ENCODE results near the gene TBX15.

Gene TBX15

GRCh38 chr1:118926261-118926660 lies 61.9 kb downstream of the TBX15 start:
- H3K4me3 ChIP-seq (ENCODE audit: low read depth, low read length): no peak overlapping the region
- H2AFZ ChIP-seq: no peak overlapping the region
- H3K4me1 ChIP-seq: no peaks in the 10 kb centered on the region
- no peaks in the 10 kb centered on the region for H3K9me3 ChIP-seq (ENCODE audit: control insufficient read depth, low read length)
- H3K9ac ChIP-seq: no peak overlapping the region
- no peak overlapping the region for H3K27ac ChIP-seq
- no peaks in the 10 kb centered on the region for H3K36me3 ChIP-seq (ENCODE audit: control insufficient read depth, insufficient read depth, low read length)
- no peaks in the 10 kb centered on the region for H3K27me3 ChIP-seq (ENCODE audit: control insufficient read depth, insufficient read depth, low read length)
- TF ChIP-seq CTCF (IDR thresholded peaks at IDR 0.05): no peak
- H3K4me2 ChIP-seq (ENCODE audit: low read length): no peak overlapping the region
- no peaks in the 10 kb centered on the region for H3K79me2 ChIP-seq

GRCh38 chr1:118925651-118926050 lies 62.5 kb downstream of the TBX15 start:
- no peaks in the 10 kb centered on the region for H3K9me3 ChIP-seq (ENCODE audit: control insufficient read depth, low read length)
- no peak overlapping the region for H3K4me3 ChIP-seq (ENCODE audit: low read depth, low read length)
- H3K27ac ChIP-seq: no peak overlapping the region

GRCh38 chr1:118923319-118923718 lies 64.8 kb downstream of the TBX15 start:
- Histone ChIP-seq H3K4me1 (no peaks in the 10 kb centered on the region), H3K27ac (no peak overlapping the region), H2AFZ (no peak overlapping the region), H3K9me3 (ENCODE audit: control insufficient read depth, low read length) (no peaks in the 10 kb centered on the region), H3K36me3 (ENCODE audit: control insufficient read depth, insufficient read depth, low read length) (no peaks in the 10 kb centered on the region), H3K4me3 (ENCODE audit: low read depth, low read length) (no peak overlapping the region), H3K4me2 (ENCODE audit: low read length) (no peak overlapping the region), H3K27me3 (ENCODE audit: control insufficient read depth, insufficient read depth, low read length) (no peaks in the 10 kb centered on the region), H3K9ac (no peak overlapping the region), H3K79me2 (no peaks in the 10 kb centered on the region)
- TF ChIP-seq CTCF (IDR thresholded peaks at IDR 0.05): no peak

More at GRCh38 chr1:118925651-118926050, 62.5 kb downstream of the TBX15 start:
- Histone ChIP-seq H3K27me3 (ENCODE audit: control insufficient read depth, insufficient read depth, low read length) (no peaks in the 10 kb centered on the region), H3K36me3 (ENCODE audit: control insufficient read depth, insufficient read depth, low read length) (no peaks in the 10 kb centered on the region), H3K79me2 (no peaks in the 10 kb centered on the region), H3K4me2 (ENCODE audit: low read length) (no peak overlapping the region), H3K9ac (no peak overlapping the region), H2AFZ (no peak overlapping the region), H3K4me1 (no peaks in the 10 kb centered on the region)
- no peak for TF ChIP-seq CTCF (IDR thresholded peaks at IDR 0.05)

- Histone ChIP-seq H3K4me3 (ENCODE audit: low read depth, low read length) (no peak overlapping the region), H3K4me2 (ENCODE audit: low read length) (no peak overlapping the region), H3K9ac (no peak overlapping the region), H3K27ac (no peak overlapping the region), H3K4me1 (no peaks in the 10 kb centered on the region), H3K79me2 (no peaks in the 10 kb centered on the region), H3K27me3 (ENCODE audit: control insufficient read depth, insufficient read depth, low read length) (no peaks in the 10 kb centered on the region), H3K36me3 (ENCODE audit: control insufficient read depth, insufficient read depth, low read length) (no peaks in the 10 kb centered on the region), H2AFZ (no peak overlapping the region), H3K9me3 (ENCODE audit: control insufficient read depth, low read length) (no peaks in the 10 kb centered on the region)
- TF ChIP-seq CTCF (IDR thresholded peaks at IDR 0.05): no peak
These were observed 66.1 kb downstream of the TBX15 start for GRCh38 chr1:118921994-118922393.

- H3K27ac ChIP-seq: no peak overlapping the region
- no peaks in the 10 kb centered on the region for H3K36me3 ChIP-seq (ENCODE audit: control insufficient read depth, insufficient read depth, low read length)
- no peaks in the 10 kb centered on the region for H3K4me1 ChIP-seq
- no peak for TF ChIP-seq CTCF (IDR thresholded peaks at IDR 0.05)
- H3K4me3 ChIP-seq (ENCODE audit: low read depth, low read length): no peak overlapping the region
- no peaks in the 10 kb centered on the region for H3K27me3 ChIP-seq (ENCODE audit: control insufficient read depth, insufficient read depth, low read length)
- no peaks in the 10 kb centered on the region for H3K9me3 ChIP-seq (ENCODE audit: control insufficient read depth, low read length)
- no peak overlapping the region for H2AFZ ChIP-seq
- H3K79me2 ChIP-seq: no peaks in the 10 kb centered on the region
- no peak overlapping the region for H3K9ac ChIP-seq
- no peak overlapping the region for H3K4me2 ChIP-seq (ENCODE audit: low read length)
These were observed 67.9 kb downstream of the TBX15 start for GRCh38 chr1:118920124-118920717.
